ENCODE measurements around the gene ROR1.

DNA sequence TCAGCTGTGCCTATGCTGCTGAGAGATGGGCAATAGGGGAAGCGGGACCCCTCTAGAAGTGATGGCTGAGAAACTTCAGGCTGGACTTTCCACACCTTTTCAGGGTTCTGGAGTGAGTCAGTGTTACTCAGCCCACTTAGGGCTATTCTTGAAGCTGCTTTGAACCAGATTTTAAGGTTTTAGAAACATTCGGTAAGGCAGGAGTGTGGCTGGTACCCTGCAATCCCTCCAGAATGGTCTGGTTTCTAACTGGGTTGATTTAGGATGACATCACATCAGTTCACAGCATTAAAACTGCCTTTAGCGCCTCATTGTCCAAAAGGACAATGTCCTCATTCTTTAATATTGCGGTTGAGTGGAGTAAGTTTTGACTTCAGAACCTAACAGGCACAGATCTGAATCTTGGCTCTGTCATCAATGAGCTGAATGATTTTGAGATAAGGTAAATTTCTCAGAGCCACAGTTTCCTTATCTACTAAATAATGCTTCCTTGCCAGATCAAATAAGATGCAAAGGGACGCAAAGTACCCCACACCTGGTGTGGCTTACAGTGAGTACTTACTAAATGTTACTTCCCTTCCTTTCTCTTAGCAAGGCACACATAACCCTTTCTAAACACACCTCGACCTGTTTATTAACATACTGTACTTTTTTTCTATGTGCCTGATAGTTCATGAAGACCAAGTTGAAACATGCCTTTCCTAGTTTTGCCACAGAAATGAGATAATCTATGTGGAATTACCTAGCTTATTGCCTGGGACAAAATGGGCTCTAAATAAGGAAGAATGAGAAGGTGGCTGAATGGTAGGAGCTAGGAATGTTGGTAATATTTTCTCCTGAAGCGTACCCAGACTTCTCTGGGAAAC is 209.8 kb downstream of the ROR1 start:
- TF ChIP-seq, protein P1, sequence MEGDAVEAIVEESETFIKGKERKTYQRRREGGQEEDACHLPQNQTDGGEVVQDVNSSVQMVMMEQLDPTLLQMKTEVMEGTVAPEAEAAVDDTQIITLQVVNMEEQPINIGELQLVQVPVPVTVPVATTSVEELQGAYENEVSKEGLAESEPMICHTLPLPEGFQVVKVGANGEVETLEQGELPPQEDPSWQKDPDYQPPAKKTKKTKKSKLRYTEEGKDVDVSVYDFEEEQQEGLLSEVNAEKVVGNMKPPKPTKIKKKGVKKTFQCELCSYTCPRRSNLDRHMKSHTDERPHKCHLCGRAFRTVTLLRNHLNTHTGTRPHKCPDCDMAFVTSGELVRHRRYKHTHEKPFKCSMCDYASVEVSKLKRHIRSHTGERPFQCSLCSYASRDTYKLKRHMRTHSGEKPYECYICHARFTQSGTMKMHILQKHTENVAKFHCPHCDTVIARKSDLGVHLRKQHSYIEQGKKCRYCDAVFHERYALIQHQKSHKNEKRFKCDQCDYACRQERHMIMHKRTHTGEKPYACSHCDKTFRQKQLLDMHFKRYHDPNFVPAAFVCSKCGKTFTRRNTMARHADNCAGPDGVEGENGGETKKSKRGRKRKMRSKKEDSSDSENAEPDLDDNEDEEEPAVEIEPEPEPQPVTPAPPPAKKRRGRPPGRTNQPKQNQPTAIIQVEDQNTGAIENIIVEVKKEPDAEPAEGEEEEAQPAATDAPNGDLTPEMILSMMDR (IDR thresholded peaks at IDR 0.05), result no peak
- TF ChIP-seq, protein P2, sequence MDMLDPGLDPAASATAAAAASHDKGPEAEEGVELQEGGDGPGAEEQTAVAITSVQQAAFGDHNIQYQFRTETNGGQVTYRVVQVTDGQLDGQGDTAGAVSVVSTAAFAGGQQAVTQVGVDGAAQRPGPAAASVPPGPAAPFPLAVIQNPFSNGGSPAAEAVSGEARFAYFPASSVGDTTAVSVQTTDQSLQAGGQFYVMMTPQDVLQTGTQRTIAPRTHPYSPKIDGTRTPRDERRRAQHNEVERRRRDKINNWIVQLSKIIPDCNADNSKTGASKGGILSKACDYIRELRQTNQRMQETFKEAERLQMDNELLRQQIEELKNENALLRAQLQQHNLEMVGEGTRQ (CRISPR knock-in tag; IDR thresholded peaks at IDR 0.05), result no peak
- TF ChIP-seq RELA (CRISPR knock-in tag; IDR thresholded peaks at IDR 0.05; ENCODE audit: borderline replicate concordance), result no peak
- TF ChIP-seq, protein P3, sequence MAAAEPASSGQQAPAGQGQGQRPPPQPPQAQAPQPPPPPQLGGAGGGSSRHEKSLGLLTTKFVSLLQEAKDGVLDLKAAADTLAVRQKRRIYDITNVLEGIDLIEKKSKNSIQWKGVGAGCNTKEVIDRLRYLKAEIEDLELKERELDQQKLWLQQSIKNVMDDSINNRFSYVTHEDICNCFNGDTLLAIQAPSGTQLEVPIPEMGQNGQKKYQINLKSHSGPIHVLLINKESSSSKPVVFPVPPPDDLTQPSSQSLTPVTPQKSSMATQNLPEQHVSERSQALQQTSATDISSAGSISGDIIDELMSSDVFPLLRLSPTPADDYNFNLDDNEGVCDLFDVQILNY (CRISPR knock-in tag; IDR thresholded peaks at IDR 0.05), result no peak
